Progenitor cell of endocrine pancreas (in vitro differentiated cells): ENCODE measurements around the gene ABCA4. TPM values are rescaled to one million over a fixed set of nuclear protein-coding genes. Genes with fewer than 3 reads are reported as not detected.

Experiments
- total RNA-seq: library from RNA; stranded (reverse); gene quantifications from 2 replicates; pipeline ENCODE4 v1.2.1, GENCODE V29; 2021

Gene ABCA4
- total RNA-seq, 1 donor from 2014 or later, result 0.86 TPM

Other genes with a start within 250 kb of the ABCA4 start
- gene DNTTIP2, start 241.9 kb downstream of the ABCA4 start, total RNA-seq, result 48.7 and 50.8 TPM in 2 replicates
- 16.2 and 20.1 TPM in 2 replicates for gene GCLM, start 211.7 kb downstream of the ABCA4 start, total RNA-seq
- gene ARHGAP29, start 116.4 kb upstream of the ABCA4 start, total RNA-seq, result 12.4 and 15.2 TPM in 2 replicates